B cell (primary cell): ENCODE measurements around the gene PRSS16. TPM values are rescaled to one million over a fixed set of nuclear protein-coding genes. Genes with fewer than 3 reads are reported as not detected.

Experiments
- ATAC-seq: fragments of 200-7000 bp; cut with Tn5 transposase; one replicate; pipeline ENCODE4 v1.10.0; 2021; ENCODE audit warnings: low read depth, mild to moderate bottlenecking, moderate number of reproducible peaks, moderate library complexity
- CTCF ChIA-PET: fragments of 350-600 bp; sonication (Branson Sonifier 250); formaldehyde crosslinking; loops from one replicate; lab custom pipeline; 2021; ENCODE audit warnings: antibody characterized with exemption, inconsistent platforms; lab: Charles Lee
- POLR2A ChIA-PET: fragments of 350-600 bp; sonication (Branson Sonifier 250); formaldehyde crosslinking; loops from one replicate; lab custom pipeline; 2021; ENCODE audit warnings: antibody characterized with exemption; lab: Charles Lee
- DNase-seq: peaks from one replicate; pipeline ENCODE4 v3.0.0; 2013
- H2AFZ ChIP-seq: 2 replicates; pipeline ENCODE4 v1.6.1; 2012; ENCODE audit warnings: mild to moderate bottlenecking, low read depth, low read length; ENCODE audit not compliant: insufficient read depth, poor library complexity, severe bottlenecking
- H3K27ac ChIP-seq, 2 donors: 1 replicate in 1 of 2; 2 replicates in 1 of 2; pipeline ENCODE4 v1.5.1; 2012 to 2013; ENCODE audit warnings: low read length in 2 of 2, mild to moderate bottlenecking in 2 of 2, moderate library complexity in 1 of 2
- H3K27me3 ChIP-seq, 4 experiments: fragments of 200-600 bp in 1 of 4; sonication (generic) in 1 of 4; replicated peaks in 1 of 4; 1 replicate in 2 of 4; 2 replicates in 2 of 4; pipeline versions ENCODE4 v1.6.1 to v1.7.0; 2013 to 2016; ENCODE audit warnings: low read length in 3 of 4, mild to moderate bottlenecking in 2 of 4, mixed read lengths in 1 of 4, moderate library complexity in 1 of 4; ENCODE audit not compliant: insufficient read depth in 4 of 4, control insufficient read depth in 3 of 4; ENCODE audit errors: control extremely low read depth in 1 of 4
- H3K36me3 ChIP-seq, 2 experiments: replicated peaks in 1 of 2; 1 replicate in 1 of 2; 2 replicates in 1 of 2; pipeline versions ENCODE4 v1.6.1 to v1.7.1; 2013; ENCODE audit warnings: low read length in 1 of 2; ENCODE audit not compliant: insufficient read depth in 2 of 2, control insufficient read depth in 1 of 2; ENCODE audit errors: control extremely low read depth in 1 of 2, extremely low read depth in 1 of 2
- H3K4me1 ChIP-seq, 2 donors: fragments of 200-600 bp in 1 of 2; sonication (generic) in 1 of 2; 1 replicate in 1 of 2; 2 replicates in 1 of 2; pipeline versions ENCODE4 v1.5.1 to v1.6.1; 2013 to 2017; ENCODE audit warnings: low read length in 2 of 2; ENCODE audit not compliant: control insufficient read depth in 2 of 2, insufficient read depth in 2 of 2
- H3K4me2 ChIP-seq: replicated peaks from 2 replicates; pipeline ENCODE3; 2012; ENCODE audit warnings: mild to moderate bottlenecking, low read depth, low read length; ENCODE audit not compliant: poor library complexity, severe bottlenecking
- H3K4me3 ChIP-seq, 5 experiments: fragments of 200-600 bp in 1 of 5; sonication (generic) in 1 of 5; 1 replicate in 3 of 5; 2 replicates in 2 of 5; pipeline versions ENCODE4 v1.5.1 to v1.7.0; 2011 to 2016; ENCODE audit warnings: low read length in 4 of 5, mild to moderate bottlenecking in 4 of 5, low read depth in 2 of 5, control low read depth in 1 of 5, moderate library complexity in 1 of 5; ENCODE audit not compliant: insufficient read depth in 1 of 5; ENCODE audit errors: control extremely low read depth in 1 of 5, extremely low read depth in 1 of 5
- H3K79me2 ChIP-seq: fragments of 200-600 bp; sonication (generic); one replicate; pipeline ENCODE4 v1.6.0; 2016; ENCODE audit warnings: low read length; ENCODE audit not compliant: control insufficient read depth, insufficient read depth
- H3K9ac ChIP-seq: fragments of 200-600 bp; sonication (generic); 2 replicates; pipeline ENCODE4 v1.6.1; 2017; ENCODE audit warnings: mild to moderate bottlenecking, low read length, moderate library complexity
- H3K9me3 ChIP-seq, 3 donors: one replicate each; pipeline versions ENCODE4 v1.6.1 to v1.7.1; 2013; ENCODE audit warnings: low read length in 2 of 3; ENCODE audit not compliant: control insufficient read depth in 2 of 3, insufficient read depth in 1 of 3; ENCODE audit errors: control extremely low read depth in 1 of 3
- H4K20me1 ChIP-seq: 2 replicates; pipeline ENCODE4 v1.6.0; 2012; ENCODE audit warnings: mild to moderate bottlenecking, low read length; ENCODE audit not compliant: insufficient read depth, control insufficient read depth, poor library complexity, severe bottlenecking
- H3K27ac Mint-ChIP-seq: one replicate; pipeline ENCODE4 v1.8.0; 2021; ENCODE audit warnings: mixed read lengths
- H3K27me3 Mint-ChIP-seq: one replicate; pipeline ENCODE4 v1.8.0; 2021; ENCODE audit warnings: mixed read lengths
- H3K4me1 Mint-ChIP-seq: one replicate; pipeline ENCODE4 v1.8.0; 2021; ENCODE audit warnings: mixed read lengths
- H3K4me3 Mint-ChIP-seq: one replicate; pipeline ENCODE4 v1.8.0; 2021; ENCODE audit warnings: mixed read lengths
- H3K9me3 Mint-ChIP-seq: one replicate; pipeline ENCODE4 v1.8.0; 2022; ENCODE audit warnings: mixed read lengths; ENCODE audit not compliant: insufficient read depth
- CTCF ChIP-seq: fragments of 200-600 bp; IDR thresholded peaks from one replicate; pipeline ENCODE4 v1.8.0; 2022; ENCODE audit warnings: antibody characterized with exemption, mild to moderate bottlenecking
- EZH2 ChIP-seq: IDR thresholded peaks from 2 replicates; pipeline ENCODE4 v1.6.1; 2012; ENCODE audit warnings: borderline replicate concordance, low read depth, mild to moderate bottlenecking, moderate library complexity, low read length; ENCODE audit not compliant: insufficient read depth, poor library complexity, severe bottlenecking
- WGBS: methylation state at CpG from one replicate; pipeline ENCODE4 v1.1.5; 2013; ENCODE audit warnings: missing lambda C conversion rate; ENCODE audit not compliant: insufficient coverage; 5-methylcytosine and 5-hydroxymethylcytosine counted together
- intact Hi-C: fragments of 100-400 bp; cut with micrococcal nuclease; formaldehyde crosslinking; loops from one replicate; pipeline ENCODE4 v1.10.0; 2022
- polyA plus RNA-seq: library from polyadenylated mRNA; depleted of rRNA; stranded (reverse); fragments of >200 nt; gene quantifications from 2 replicates; pipeline ENCODE4 v1.2.3, GENCODE V29; 2012
- total RNA-seq, 2 donors: library from RNA; stranded (reverse); fragments of 120-200 nt in 1 of 2; gene quantifications; 1 replicate in 1 of 2; 2 replicates in 1 of 2; pipeline versions ENCODE4 v1.2.3 to v1.2.4, GENCODE V29; 2013 to 2022

The PRSS16 gene
- total and polyA plus RNA-seq, 2 donors (not counting 1 experiment from before 2014, with no cell fraction given), result 1.3 to 2.4 TPM

GRCh38 chr6:27296106-27296783, 48.7 kb downstream of the PRSS16 start:
- no peaks in the 10 kb centered on the region for H3K79me2 ChIP-seq
- H3K4me1 ChIP-seq, result no peaks in the 10 kb centered on the region
- WGBS, result 12% methylated on average over 22 of the region's 27 CpGs
- H3K36me3 ChIP-seq, result no peaks in the 10 kb centered on the region
- peaks cover 2 to 71% (median 70%) of the 10 kb centered on the region in 4 experiments for H3K27me3 ChIP-seq
- no peak overlapping the region for H3K4me3 Mint-ChIP-seq
- intact Hi-C loops, result loop anchor here (5.0 to 10.0 kb wide), 3 partner anchors 371 to 1489 kb away; no protein-coding TSS in a partner anchor
- H2AFZ ChIP-seq, result no peak overlapping the region
- ATAC-seq, result no peak
- no peaks in the 10 kb centered on the region for H4K20me1 ChIP-seq
- no peak overlapping the region for H3K9ac ChIP-seq
- no peak overlapping the region for H3K27ac ChIP-seq
- peak; percentile 49 for DNase-seq
- TF ChIP-seq EZH2 (no peak), CTCF (no peak)
- no peak overlapping the region for H3K4me2 ChIP-seq
- H3K27me3 Mint-ChIP-seq, result peaks cover 83% of the 10 kb centered on the region
- no peak overlapping the region for H3K27ac Mint-ChIP-seq
- peaks cover 11% of the 10 kb centered on the region for H3K9me3 Mint-ChIP-seq
- no peak overlapping the region for H3K4me3 ChIP-seq
- no peaks in the 10 kb centered on the region for H3K4me1 Mint-ChIP-seq
- ChIA-PET CTCF (interaction anchor here (1.0 kb wide), 1 partner anchor 17 kb away, joined by 4 read pairs; no protein-coding TSS in a partner anchor), POLR2A (no interaction called here)
- H3K9me3 ChIP-seq, result peaks cover 3 to 43% (median 33%) of the 10 kb centered on the region in 3 donors

GRCh38 chr6:27297484-27297856, 50.0 kb downstream of the PRSS16 start:
- H3K4me1 Mint-ChIP-seq, result no peaks in the 10 kb centered on the region
- POLR2A ChIA-PET, result no interaction called here
- no peaks in the 10 kb centered on the region for H3K4me1 ChIP-seq
- peak overlapping the region; percentile 10 for H3K27ac Mint-ChIP-seq
- TF ChIP-seq EZH2, result no peak
- no peak for TF ChIP-seq CTCF
- H2AFZ ChIP-seq, result no peak overlapping the region
- H4K20me1 ChIP-seq, result no peaks in the 10 kb centered on the region
- ATAC-seq (no peak), DNase-seq (no peak)
- intact Hi-C loops, result loop anchor here (5.0 to 10.0 kb wide), 3 partner anchors 370 to 1487 kb away; no protein-coding TSS in a partner anchor
- no peaks in the 10 kb centered on the region for H3K36me3 ChIP-seq
- CTCF ChIA-PET, result no interaction called here
- peaks cover 79% of the 10 kb centered on the region for H3K27me3 Mint-ChIP-seq
- H3K27me3 ChIP-seq, result peaks cover 2 to 71% (median 66%) of the 10 kb centered on the region in 4 experiments
- H3K4me3 Mint-ChIP-seq, result no peak overlapping the region
- peaks cover 8% of the 10 kb centered on the region for H3K9me3 Mint-ChIP-seq
- H3K27ac ChIP-seq, result no peak overlapping the region
- H3K9me3 ChIP-seq, result peaks cover 3 to 43% (median 29%) of the 10 kb centered on the region in 3 donors
- WGBS, result 43% methylated on average over 2 of the region's 7 CpGs
- H3K4me2 ChIP-seq, result no peak overlapping the region
- H3K4me3 ChIP-seq, result no peak overlapping the region
- H3K9ac ChIP-seq, result no peak overlapping the region
- no peaks in the 10 kb centered on the region for H3K79me2 ChIP-seq
